Hepatocyte (in vitro differentiated cells): Measurements from ENCODE around the gene HECTD4. TPM values are rescaled to one million over a fixed set of nuclear protein-coding genes. Genes with fewer than 3 reads are reported as not detected.

Experiments
- DNase-seq: peaks from one replicate; pipeline ENCODE4 v3.0.0-alpha.2; 2016; ENCODE audit warnings: low spot score
- H2AFZ ChIP-seq: fragments of 200-600 bp; sonication (generic); 2 replicates; pipeline ENCODE4 v1.6.0; 2016; ENCODE audit warnings: antibody characterized with exemption, mild to moderate bottlenecking
- H3K27ac ChIP-seq: fragments of 200-600 bp; sonication (generic); 2 replicates; pipeline ENCODE4 v1.5.1; 2016; ENCODE audit warnings: mild to moderate bottlenecking
- H3K27me3 ChIP-seq: fragments of 200-600 bp; sonication (generic); 2 replicates; pipeline ENCODE4 v1.6.1; 2016
- H3K36me3 ChIP-seq: fragments of 200-600 bp; sonication (generic); replicated peaks from 2 replicates; pipeline ENCODE4 v1.5.1; 2016; ENCODE audit warnings: low read depth; ENCODE audit not compliant: insufficient read depth
- H3K4me1 ChIP-seq: fragments of 200-600 bp; sonication (generic); 2 replicates; pipeline ENCODE4 v1.5.1; 2016; ENCODE audit warnings: mild to moderate bottlenecking, moderate library complexity; ENCODE audit not compliant: insufficient read depth
- H3K4me2 ChIP-seq: fragments of 200-600 bp; sonication (generic); 2 replicates; pipeline ENCODE4 v1.6.0; 2016
- H3K4me3 ChIP-seq: fragments of 200-600 bp; sonication (generic); 2 replicates; pipeline ENCODE4 v1.5.1; 2016; ENCODE audit warnings: mild to moderate bottlenecking
- H3K79me2 ChIP-seq: fragments of 200-600 bp; sonication (generic); 2 replicates; pipeline ENCODE4 v1.6.0; 2017; ENCODE audit warnings: mild to moderate bottlenecking
- H3K9me2 ChIP-seq: fragments of 200-600 bp; sonication (generic); replicated peaks from 2 replicates; pipeline ENCODE4 v1.6.0; 2017; ENCODE audit warnings: mild to moderate bottlenecking; ENCODE audit not compliant: insufficient read depth
- H3K9me3 ChIP-seq: fragments of 200-600 bp; sonication (generic); 2 replicates; pipeline ENCODE4 v1.5.1; 2016; ENCODE audit warnings: low read depth, mild to moderate bottlenecking
- H4K20me1 ChIP-seq: fragments of 200-600 bp; sonication (generic); 2 replicates; pipeline ENCODE4 v1.6.0; 2016; ENCODE audit warnings: mild to moderate bottlenecking; ENCODE audit not compliant: insufficient read depth, poor library complexity, severe bottlenecking
- CTCF ChIP-seq: fragments of 200-600 bp; sonication (generic); IDR thresholded peaks from 2 replicates; pipeline ENCODE4 v1.5.1; 2016; ENCODE audit warnings: antibody characterized with exemption, mild to moderate bottlenecking; ENCODE audit not compliant: poor library complexity
- EZH2 ChIP-seq: fragments of 200-600 bp; sonication (generic); IDR thresholded peaks from 2 replicates; pipeline ENCODE4 v1.6.1; 2016; ENCODE audit warnings: antibody characterized with exemption, mild to moderate bottlenecking, borderline replicate concordance
- EZH2phosphoT487 ChIP-seq: fragments of 200-600 bp; sonication (generic); IDR thresholded peaks from one replicate; pipeline ENCODE4 v1.6.1; 2018; ENCODE audit warnings: antibody characterized with exemption, mild to moderate bottlenecking, low read depth, moderate library complexity; ENCODE audit not compliant: unreplicated experiment, severe bottlenecking
- WGBS: methylation state at CpG from one replicate; pipeline ENCODE4 v1.1.6; 2016; ENCODE audit warnings: low lambda C conversion rate; ENCODE audit errors: missing lambda C conversion rate; 5-methylcytosine and 5-hydroxymethylcytosine counted together
- polyA plus RNA-seq: library from polyadenylated mRNA; unstranded; fragments of >200 nt; fragmentation: Nextera tagmentation; extraction: Ambion mirVana; gene quantifications from 2 replicates; pipeline ENCODE4 v1.2.1, GENCODE V29; 2016
- total RNA-seq: library from RNA; depleted of rRNA; stranded (reverse); fragments of >200 nt; gene quantifications from 2 replicates; pipeline ENCODE4 v1.2.3, GENCODE V29; 2014

The HECTD4 gene
- total and polyA plus RNA-seq, 2 experiments from 2014 or later, result 22.7 to 27.1 TPM

GRCh38 chr12:112243255-112244110 is 138.7 kb downstream of the HECTD4 start:
- no peaks in the 10 kb centered on the region for H3K79me2 ChIP-seq
- no peaks in the 10 kb centered on the region for H3K27me3 ChIP-seq
- H3K9me2 ChIP-seq, result no peaks in the 10 kb centered on the region
- no peak overlapping the region for H3K27ac ChIP-seq
- H3K9me3 ChIP-seq, result no peaks in the 10 kb centered on the region
- H3K36me3 ChIP-seq, result no peaks in the 10 kb centered on the region
- no peak overlapping the region for H3K4me2 ChIP-seq
- WGBS, result 90% methylated on average over 25 of the region's 25 CpGs
- no peak for DNase-seq
- no peaks in the 10 kb centered on the region for H4K20me1 ChIP-seq
- no peaks in the 10 kb centered on the region for H3K4me1 ChIP-seq
- TF ChIP-seq CTCF, result no peak
- TF ChIP-seq EZH2, result no peak
- no peak for TF ChIP-seq EZH2phosphoT487
- H3K4me3 ChIP-seq, result no peak overlapping the region
- no peak overlapping the region for H2AFZ ChIP-seq

GRCh38 chr12:112241176-112241575 is 141.1 kb downstream of the HECTD4 start:
- Histone ChIP-seq H3K27me3 (no peaks in the 10 kb centered on the region), H3K36me3 (no peaks in the 10 kb centered on the region)
- WGBS, result 93% methylated on average over 3 of the region's 3 CpGs

GRCh38 chr12:112239881-112240280 is 142.3 kb downstream of the HECTD4 start:
- Histone ChIP-seq H3K36me3 (peaks cover 6% of the 10 kb centered on the region), H3K27ac (no peak overlapping the region), H3K79me2 (no peaks in the 10 kb centered on the region), H3K4me3 (no peak overlapping the region), H3K4me2 (no peak overlapping the region), H3K4me1 (no peaks in the 10 kb centered on the region), H3K9me3 (no peaks in the 10 kb centered on the region), H2AFZ (no peak overlapping the region), H3K27me3 (no peaks in the 10 kb centered on the region), H4K20me1 (no peaks in the 10 kb centered on the region), H3K9me2 (no peaks in the 10 kb centered on the region)
- no peak for DNase-seq
- TF ChIP-seq EZH2 (no peak), EZH2phosphoT487 (no peak), CTCF (no peak)
- 95% methylated on average over 6 of the region's 6 CpGs for WGBS

More at GRCh38 chr12:112241176-112241575, 141.1 kb downstream of the HECTD4 start:
- Histone ChIP-seq H3K79me2 (no peaks in the 10 kb centered on the region), H2AFZ (no peak overlapping the region), H3K9me2 (no peaks in the 10 kb centered on the region), H3K4me2 (no peak overlapping the region), H3K27ac (no peak overlapping the region), H3K4me1 (no peaks in the 10 kb centered on the region), H3K4me3 (no peak overlapping the region), H4K20me1 (no peaks in the 10 kb centered on the region), H3K9me3 (no peaks in the 10 kb centered on the region)
- DNase-seq, result no peak
- TF ChIP-seq EZH2, result no peak
- no peak for TF ChIP-seq CTCF
- no peak for TF ChIP-seq EZH2phosphoT487
